GM18517 (cell line): Measurements from ENCODE around the gene ARF6.
"Not testable (repeated sequence)": the region's sequence is repeated elsewhere in the genome, so short reads cannot be mapped to it uniquely, and the experiment has no call there.

Experiments used
- ATAC-seq: cut with Tn5 transposase; IDR thresholded peaks from one replicate; pipeline ENCODE4 v1.9.1; 2021; ENCODE audit warnings: mild to moderate bottlenecking, moderate library complexity; ENCODE audit not compliant: unreplicated experiment

ARF6 gene

GRCh38 chr14:49876563-49877127, 16.2 kb upstream of the ARF6 start:
- ATAC-seq, result no peak

- peak; percentile 67 for ATAC-seq
Observed at GRCh38 chr14:49879646-49880204, 13.2 kb upstream of the ARF6 start.

- ATAC-seq, result no peak
Observed at GRCh38 chr14:49880267-49881064, 12.4 kb upstream of the ARF6 start.

- no peak for ATAC-seq
Observed at GRCh38 chr14:49881350-49882001, 11.4 kb upstream of the ARF6 start.

- ATAC-seq, result no peak
Observed at GRCh38 chr14:49882826-49883694, 9.8 kb upstream of the ARF6 start.

GRCh38 chr14:49886523-49886922, 6.4 kb upstream of the ARF6 start:
- ATAC-seq, result no peak

- ATAC-seq, result no peak
Observed at GRCh38 chr14:49888293-49888692, 4.6 kb upstream of the ARF6 start.

GRCh38 chr14:49892301-49892635, 614 bp upstream of the ARF6 start:
- ATAC-seq, result peak; percentile 34

GRCh38 chr14:49893309-49894213, 679 bp downstream of the ARF6 start:
- peak; percentile 29 for ATAC-seq

- ATAC-seq, result not testable (repeated sequence)
Observed at GRCh38 chr14:49894214-49895107, 1.6 kb downstream of the ARF6 start.

- no peak for ATAC-seq
Observed at GRCh38 chr14:49895480-49895879, 2.6 kb downstream of the ARF6 start.

GRCh38 chr14:49896272-49896671, 3.4 kb downstream of the ARF6 start:
- not testable (repeated sequence) for ATAC-seq

- no peak for ATAC-seq
Observed at GRCh38 chr14:49896966-49897365, 4.1 kb downstream of the ARF6 start.

GRCh38 chr14:49897414-49897813, 4.5 kb downstream of the ARF6 start:
- ATAC-seq, result no peak

GRCh38 chr14:49897965-49898364, 5.1 kb downstream of the ARF6 start:
- no peak for ATAC-seq

- ATAC-seq, result no peak
Observed at GRCh38 chr14:49898485-49898884, 5.6 kb downstream of the ARF6 start.

- no peak for ATAC-seq
Observed at GRCh38 chr14:49900973-49901372, 8.1 kb downstream of the ARF6 start.

- ATAC-seq, result not testable (repeated sequence)
Observed at GRCh38 chr14:49902679-49903246, 9.9 kb downstream of the ARF6 start.

- no peak for ATAC-seq
Observed at GRCh38 chr14:49904270-49904669, 11.4 kb downstream of the ARF6 start.
